HL-60 (cell line): ENCODE data around the gene RNF187.

Experiments
- TF ChIP-seq, protein P1 (sequence below): IDR thresholded peaks from one replicate; pipeline ENCODE4 v1.5.1; 2011; ENCODE audit warnings: low read length, control low read depth, inconsistent platforms; ENCODE audit not compliant: insufficient read depth
- TF ChIP-seq, protein P2 (sequence below): IDR thresholded peaks from 2 replicates; pipeline ENCODE4 v1.6.1; 2012; ENCODE audit warnings: low read depth; ENCODE audit not compliant: insufficient replicate concordance

DNA sequence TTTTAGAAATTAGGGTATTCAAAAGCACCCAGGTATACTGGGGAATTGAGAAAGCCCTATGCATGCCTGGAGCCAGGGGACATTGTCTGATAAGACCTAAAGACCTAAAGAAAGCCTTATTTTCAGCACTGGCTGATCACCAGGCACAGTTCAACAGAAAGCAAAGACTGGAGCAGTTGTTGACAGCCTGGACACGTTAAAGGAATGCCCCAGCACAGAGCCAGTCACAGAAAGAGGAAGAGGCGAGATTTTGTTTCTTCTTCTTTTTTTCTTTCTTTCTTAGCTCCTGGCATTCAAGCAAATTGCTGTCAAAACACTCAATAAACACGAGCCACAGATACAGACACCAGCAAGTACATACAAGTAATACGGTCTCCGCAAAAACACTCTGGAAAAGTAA, 40.4 kb downstream of the RNF187 start:
- TF ChIP-seq, protein P1, sequence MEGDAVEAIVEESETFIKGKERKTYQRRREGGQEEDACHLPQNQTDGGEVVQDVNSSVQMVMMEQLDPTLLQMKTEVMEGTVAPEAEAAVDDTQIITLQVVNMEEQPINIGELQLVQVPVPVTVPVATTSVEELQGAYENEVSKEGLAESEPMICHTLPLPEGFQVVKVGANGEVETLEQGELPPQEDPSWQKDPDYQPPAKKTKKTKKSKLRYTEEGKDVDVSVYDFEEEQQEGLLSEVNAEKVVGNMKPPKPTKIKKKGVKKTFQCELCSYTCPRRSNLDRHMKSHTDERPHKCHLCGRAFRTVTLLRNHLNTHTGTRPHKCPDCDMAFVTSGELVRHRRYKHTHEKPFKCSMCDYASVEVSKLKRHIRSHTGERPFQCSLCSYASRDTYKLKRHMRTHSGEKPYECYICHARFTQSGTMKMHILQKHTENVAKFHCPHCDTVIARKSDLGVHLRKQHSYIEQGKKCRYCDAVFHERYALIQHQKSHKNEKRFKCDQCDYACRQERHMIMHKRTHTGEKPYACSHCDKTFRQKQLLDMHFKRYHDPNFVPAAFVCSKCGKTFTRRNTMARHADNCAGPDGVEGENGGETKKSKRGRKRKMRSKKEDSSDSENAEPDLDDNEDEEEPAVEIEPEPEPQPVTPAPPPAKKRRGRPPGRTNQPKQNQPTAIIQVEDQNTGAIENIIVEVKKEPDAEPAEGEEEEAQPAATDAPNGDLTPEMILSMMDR = no peak
- TF ChIP-seq, protein P2, sequence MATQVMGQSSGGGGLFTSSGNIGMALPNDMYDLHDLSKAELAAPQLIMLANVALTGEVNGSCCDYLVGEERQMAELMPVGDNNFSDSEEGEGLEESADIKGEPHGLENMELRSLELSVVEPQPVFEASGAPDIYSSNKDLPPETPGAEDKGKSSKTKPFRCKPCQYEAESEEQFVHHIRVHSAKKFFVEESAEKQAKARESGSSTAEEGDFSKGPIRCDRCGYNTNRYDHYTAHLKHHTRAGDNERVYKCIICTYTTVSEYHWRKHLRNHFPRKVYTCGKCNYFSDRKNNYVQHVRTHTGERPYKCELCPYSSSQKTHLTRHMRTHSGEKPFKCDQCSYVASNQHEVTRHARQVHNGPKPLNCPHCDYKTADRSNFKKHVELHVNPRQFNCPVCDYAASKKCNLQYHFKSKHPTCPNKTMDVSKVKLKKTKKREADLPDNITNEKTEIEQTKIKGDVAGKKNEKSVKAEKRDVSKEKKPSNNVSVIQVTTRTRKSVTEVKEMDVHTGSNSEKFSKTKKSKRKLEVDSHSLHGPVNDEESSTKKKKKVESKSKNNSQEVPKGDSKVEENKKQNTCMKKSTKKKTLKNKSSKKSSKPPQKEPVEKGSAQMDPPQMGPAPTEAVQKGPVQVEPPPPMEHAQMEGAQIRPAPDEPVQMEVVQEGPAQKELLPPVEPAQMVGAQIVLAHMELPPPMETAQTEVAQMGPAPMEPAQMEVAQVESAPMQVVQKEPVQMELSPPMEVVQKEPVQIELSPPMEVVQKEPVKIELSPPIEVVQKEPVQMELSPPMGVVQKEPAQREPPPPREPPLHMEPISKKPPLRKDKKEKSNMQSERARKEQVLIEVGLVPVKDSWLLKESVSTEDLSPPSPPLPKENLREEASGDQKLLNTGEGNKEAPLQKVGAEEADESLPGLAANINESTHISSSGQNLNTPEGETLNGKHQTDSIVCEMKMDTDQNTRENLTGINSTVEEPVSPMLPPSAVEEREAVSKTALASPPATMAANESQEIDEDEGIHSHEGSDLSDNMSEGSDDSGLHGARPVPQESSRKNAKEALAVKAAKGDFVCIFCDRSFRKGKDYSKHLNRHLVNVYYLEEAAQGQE = no peak
